B cell (primary cell): ENCODE results near the gene USP6NL. TPM values are rescaled to one million over a fixed set of nuclear protein-coding genes. Genes with fewer than 3 reads are reported as not detected.

ENCODE experiments used
- ATAC-seq: fragments of 200-7000 bp; cut with Tn5 transposase; one replicate; pipeline ENCODE4 v1.10.0; 2021; ENCODE audit warnings: low read depth, mild to moderate bottlenecking, moderate number of reproducible peaks, moderate library complexity
- CTCF ChIA-PET: fragments of 350-600 bp; sonication (Branson Sonifier 250); formaldehyde crosslinking; loops from one replicate; lab custom pipeline; 2021; ENCODE audit warnings: antibody characterized with exemption, inconsistent platforms; lab: Charles Lee
- POLR2A ChIA-PET: fragments of 350-600 bp; sonication (Branson Sonifier 250); formaldehyde crosslinking; loops from one replicate; lab custom pipeline; 2021; ENCODE audit warnings: antibody characterized with exemption; lab: Charles Lee
- DNase-seq: peaks from one replicate; pipeline ENCODE4 v3.0.0; 2013
- H2AFZ ChIP-seq: 2 replicates; pipeline ENCODE4 v1.6.1; 2012; ENCODE audit warnings: mild to moderate bottlenecking, low read depth, low read length; ENCODE audit not compliant: insufficient read depth, poor library complexity, severe bottlenecking
- H3K27ac ChIP-seq, 2 donors: 1 replicate in 1 of 2; 2 replicates in 1 of 2; pipeline ENCODE4 v1.5.1; 2012 to 2013; ENCODE audit warnings: low read length in 2 of 2, mild to moderate bottlenecking in 2 of 2, moderate library complexity in 1 of 2
- H3K27me3 ChIP-seq, 4 experiments: fragments of 200-600 bp in 1 of 4; sonication (generic) in 1 of 4; replicated peaks in 1 of 4; 1 replicate in 2 of 4; 2 replicates in 2 of 4; pipeline versions ENCODE4 v1.6.1 to v1.7.0; 2013 to 2016; ENCODE audit warnings: low read length in 3 of 4, mild to moderate bottlenecking in 2 of 4, mixed read lengths in 1 of 4, moderate library complexity in 1 of 4; ENCODE audit not compliant: insufficient read depth in 4 of 4, control insufficient read depth in 3 of 4; ENCODE audit errors: control extremely low read depth in 1 of 4
- H3K36me3 ChIP-seq, 2 experiments: replicated peaks in 1 of 2; 1 replicate in 1 of 2; 2 replicates in 1 of 2; pipeline versions ENCODE4 v1.6.1 to v1.7.1; 2013; ENCODE audit warnings: low read length in 1 of 2; ENCODE audit not compliant: insufficient read depth in 2 of 2, control insufficient read depth in 1 of 2; ENCODE audit errors: control extremely low read depth in 1 of 2, extremely low read depth in 1 of 2
- H3K4me1 ChIP-seq, 2 donors: fragments of 200-600 bp in 1 of 2; sonication (generic) in 1 of 2; 1 replicate in 1 of 2; 2 replicates in 1 of 2; pipeline versions ENCODE4 v1.5.1 to v1.6.1; 2013 to 2017; ENCODE audit warnings: low read length in 2 of 2; ENCODE audit not compliant: control insufficient read depth in 2 of 2, insufficient read depth in 2 of 2
- H3K4me2 ChIP-seq: replicated peaks from 2 replicates; pipeline ENCODE3; 2012; ENCODE audit warnings: mild to moderate bottlenecking, low read depth, low read length; ENCODE audit not compliant: poor library complexity, severe bottlenecking
- H3K4me3 ChIP-seq, 5 experiments: fragments of 200-600 bp in 1 of 5; sonication (generic) in 1 of 5; 1 replicate in 3 of 5; 2 replicates in 2 of 5; pipeline versions ENCODE4 v1.5.1 to v1.7.0; 2011 to 2016; ENCODE audit warnings: low read length in 4 of 5, mild to moderate bottlenecking in 4 of 5, low read depth in 2 of 5, control low read depth in 1 of 5, moderate library complexity in 1 of 5; ENCODE audit not compliant: insufficient read depth in 1 of 5; ENCODE audit errors: control extremely low read depth in 1 of 5, extremely low read depth in 1 of 5
- H3K79me2 ChIP-seq: fragments of 200-600 bp; sonication (generic); one replicate; pipeline ENCODE4 v1.6.0; 2016; ENCODE audit warnings: low read length; ENCODE audit not compliant: control insufficient read depth, insufficient read depth
- H3K9ac ChIP-seq: fragments of 200-600 bp; sonication (generic); 2 replicates; pipeline ENCODE4 v1.6.1; 2017; ENCODE audit warnings: mild to moderate bottlenecking, low read length, moderate library complexity
- H3K9me3 ChIP-seq, 3 donors: one replicate each; pipeline versions ENCODE4 v1.6.1 to v1.7.1; 2013; ENCODE audit warnings: low read length in 2 of 3; ENCODE audit not compliant: control insufficient read depth in 2 of 3, insufficient read depth in 1 of 3; ENCODE audit errors: control extremely low read depth in 1 of 3
- H4K20me1 ChIP-seq: 2 replicates; pipeline ENCODE4 v1.6.0; 2012; ENCODE audit warnings: mild to moderate bottlenecking, low read length; ENCODE audit not compliant: insufficient read depth, control insufficient read depth, poor library complexity, severe bottlenecking
- H3K27ac Mint-ChIP-seq: one replicate; pipeline ENCODE4 v1.8.0; 2021; ENCODE audit warnings: mixed read lengths
- H3K27me3 Mint-ChIP-seq: one replicate; pipeline ENCODE4 v1.8.0; 2021; ENCODE audit warnings: mixed read lengths
- H3K4me1 Mint-ChIP-seq: one replicate; pipeline ENCODE4 v1.8.0; 2021; ENCODE audit warnings: mixed read lengths
- H3K4me3 Mint-ChIP-seq: one replicate; pipeline ENCODE4 v1.8.0; 2021; ENCODE audit warnings: mixed read lengths
- H3K9me3 Mint-ChIP-seq: one replicate; pipeline ENCODE4 v1.8.0; 2022; ENCODE audit warnings: mixed read lengths; ENCODE audit not compliant: insufficient read depth
- CTCF ChIP-seq: fragments of 200-600 bp; IDR thresholded peaks from one replicate; pipeline ENCODE4 v1.8.0; 2022; ENCODE audit warnings: antibody characterized with exemption, mild to moderate bottlenecking
- EZH2 ChIP-seq: IDR thresholded peaks from 2 replicates; pipeline ENCODE4 v1.6.1; 2012; ENCODE audit warnings: borderline replicate concordance, low read depth, mild to moderate bottlenecking, moderate library complexity, low read length; ENCODE audit not compliant: insufficient read depth, poor library complexity, severe bottlenecking
- WGBS: methylation state at CpG from one replicate; pipeline ENCODE4 v1.1.5; 2013; ENCODE audit warnings: missing lambda C conversion rate; ENCODE audit not compliant: insufficient coverage; 5-methylcytosine and 5-hydroxymethylcytosine counted together
- intact Hi-C: fragments of 100-400 bp; cut with micrococcal nuclease; formaldehyde crosslinking; loops from one replicate; pipeline ENCODE4 v1.10.0; 2022
- polyA plus RNA-seq: library from polyadenylated mRNA; depleted of rRNA; stranded (reverse); fragments of >200 nt; gene quantifications from 2 replicates; pipeline ENCODE4 v1.2.3, GENCODE V29; 2012
- total RNA-seq, 2 donors: library from RNA; stranded (reverse); fragments of 120-200 nt in 1 of 2; gene quantifications; 1 replicate in 1 of 2; 2 replicates in 1 of 2; pipeline versions ENCODE4 v1.2.3 to v1.2.4, GENCODE V29; 2013 to 2022

The USP6NL gene
- total and polyA plus RNA-seq, 2 donors (not counting 1 experiment from before 2014, with no cell fraction given) = 27.0 to 61.5 TPM

GRCh38 chr10:11443468-11444154 is 167.8 kb downstream of the USP6NL start:
- no peak overlapping the region for H3K27ac Mint-ChIP-seq
- POLR2A ChIA-PET = no interaction called here

More at GRCh38 chr10:11443468-11444154, 167.8 kb downstream of the USP6NL start:
- H3K4me2 ChIP-seq = no peak overlapping the region
- Mint-ChIP-seq H3K4me3 (no peak overlapping the region), H3K9me3 (no peaks in the 10 kb centered on the region), H3K27me3 (peaks cover 6% of the 10 kb centered on the region), H3K4me1 (peaks cover 30% of the 10 kb centered on the region)
- H2AFZ ChIP-seq = no peak overlapping the region
- TF ChIP-seq EZH2 (no peak), CTCF (no peak)
- H3K4me1 ChIP-seq = peaks cover 14 to 18% of the 10 kb centered on the region in 2 donors
- H3K9me3 ChIP-seq = no peaks in the 10 kb centered on the region
- WGBS = 95% methylated on average over 16 of the region's 23 CpGs
- ATAC-seq = no peak
- DNase-seq = no peak
- H3K79me2 ChIP-seq = no peaks in the 10 kb centered on the region
- intact Hi-C loops = no loop called here
- no peaks in the 10 kb centered on the region for H3K27me3 ChIP-seq
- no peak overlapping the region for H3K27ac ChIP-seq
- no peak overlapping the region for H3K9ac ChIP-seq
- H3K4me3 ChIP-seq = no peak overlapping the region
- no peaks in the 10 kb centered on the region for H4K20me1 ChIP-seq
- CTCF ChIA-PET = no interaction called here
- H3K36me3 ChIP-seq = no peaks in the 10 kb centered on the region
